Ramos (cell line): Measurements from ENCODE around the gene SPINT2.
"Not testable (repeated sequence)": the region's sequence is repeated elsewhere in the genome, so short reads cannot be mapped to it uniquely, and the experiment has no call there.

Experiments
- in situ Hi-C: fragments of 300-500 bp; cut with MboI; formaldehyde crosslinking; loops from one replicate; pipeline ENCODE4 v1.14.3; 2022; ENCODE audit warnings: low sequenced_read_pairs; ENCODE audit not compliant: unreplicated experiment

SPINT2 gene

GRCh38 chr19:38264486-38265212, at the start of gene SPINT2:
Gene SPINT2, plus strand, starts transcription at chr19:38264573. Its CDS starts 320 bp downstream, at chr19:38264893.
- in situ Hi-C loops = no loop called here

- in situ Hi-C loops = no loop called here
These were observed 47.4 kb upstream of the SPINT2 start for GRCh38 chr19:38216785-38217641.

GRCh38 chr19:38218204-38218603, 46.2 kb upstream of the SPINT2 start:
- in situ Hi-C loops = no loop called here

GRCh38 chr19:38219221-38219620, 45.2 kb upstream of the SPINT2 start:
- in situ Hi-C loops = no loop called here

- in situ Hi-C loops = no loop called here
These were observed 43.0 kb upstream of the SPINT2 start for GRCh38 chr19:38221421-38221820.

- in situ Hi-C loops = no loop called here
These were observed 42.2 kb upstream of the SPINT2 start for GRCh38 chr19:38221919-38222830.

GRCh38 chr19:38223119-38223523, 41.3 kb upstream of the SPINT2 start:
- in situ Hi-C loops = no loop called here

GRCh38 chr19:38223617-38224013, 40.8 kb upstream of the SPINT2 start:
- in situ Hi-C loops = no loop called here

- in situ Hi-C loops = no loop called here
These were observed 40.1 kb upstream of the SPINT2 start, which contains the start of gene DPF1 for GRCh38 chr19:38224014-38224862. Gene DPF1, minus strand, starts transcription at chr19:38224222. Its CDS starts 80 bp downstream, at chr19:38224142.

- in situ Hi-C loops = loop anchor here (5.0 kb wide), 1 partner anchor 323 kb away; no protein-coding TSS in a partner anchor
These were observed 39.5 kb upstream of the SPINT2 start for GRCh38 chr19:38224863-38225218.

GRCh38 chr19:38227287-38228004, 36.9 kb upstream of the SPINT2 start:
- in situ Hi-C loops = loop anchor here (5.0 kb wide), 1 partner anchor 325 kb away; no protein-coding TSS in a partner anchor

GRCh38 chr19:38228005-38228377, 36.4 kb upstream of the SPINT2 start:
- in situ Hi-C loops = loop anchor here (5.0 kb wide), 1 partner anchor 326 kb away; no protein-coding TSS in a partner anchor

GRCh38 chr19:38228491-38229439, 35.6 kb upstream of the SPINT2 start:
- in situ Hi-C loops = loop anchor here (5.0 kb wide), 1 partner anchor 326 kb away; no protein-coding TSS in a partner anchor

- in situ Hi-C loops = loop anchor here (5.0 kb wide), 1 partner anchor 327 kb away; no protein-coding TSS in a partner anchor
These were observed 34.7 kb upstream of the SPINT2 start for GRCh38 chr19:38229585-38230073.

- in situ Hi-C loops = not testable (repeated sequence)
These were observed 33.8 kb upstream of the SPINT2 start for GRCh38 chr19:38230506-38231133.

GRCh38 chr19:38231918-38232317, 32.5 kb upstream of the SPINT2 start:
- in situ Hi-C loops = no loop called here

- in situ Hi-C loops = no loop called here
These were observed 30.6 kb upstream of the SPINT2 start for GRCh38 chr19:38233740-38234251.
